Osteoblast (primary cell): ENCODE measurements around the gene BHLHE40. TPM values are rescaled to one million over a fixed set of nuclear protein-coding genes. Genes with fewer than 3 reads are reported as not detected.
"Not testable (repeated sequence)": the region's sequence is repeated elsewhere in the genome, so short reads cannot be mapped to it uniquely, and the experiment has no call there.

Experiments
- DNase-seq: peaks from one replicate; pipeline ENCODE4 v3.0.0; 2011; ENCODE audit warnings: low spot score, mixed read lengths; ENCODE audit not compliant: insufficient read length; ENCODE audit errors: missing footprints
- H2AFZ ChIP-seq: 2 replicates; pipeline ENCODE4 v1.6.0; 2011; ENCODE audit warnings: mild to moderate bottlenecking, low read length
- H3K27ac ChIP-seq: 2 replicates; pipeline ENCODE4 v1.5.1; 2011; ENCODE audit warnings: mild to moderate bottlenecking, low read depth, low read length, moderate library complexity
- H3K27me3 ChIP-seq: 2 replicates; pipeline ENCODE4 v1.6.0; 2012; ENCODE audit warnings: mild to moderate bottlenecking, control low read depth, inconsistent platforms, low read length, moderate library complexity; ENCODE audit not compliant: insufficient read depth
- H3K36me3 ChIP-seq: 2 replicates; pipeline ENCODE4 v1.5.1; 2011; ENCODE audit warnings: mild to moderate bottlenecking, low read length, control low read depth, moderate library complexity; ENCODE audit not compliant: insufficient read depth
- H3K4me1 ChIP-seq: 2 replicates; pipeline ENCODE4 v1.5.1; 2011; ENCODE audit warnings: mild to moderate bottlenecking, low read length, control low read depth, moderate library complexity; ENCODE audit not compliant: insufficient read depth
- H3K4me2 ChIP-seq: 2 replicates; pipeline ENCODE4 v1.6.0; 2011; ENCODE audit warnings: mild to moderate bottlenecking, low read length; ENCODE audit not compliant: insufficient read depth
- H3K4me3 ChIP-seq: fragments of 200-600 bp; sonication (generic); 3 replicates; pipeline ENCODE4 v1.5.1; 2012; ENCODE audit warnings: mild to moderate bottlenecking, low read length, inconsistent platforms; ENCODE audit not compliant: insufficient read depth
- H3K79me2 ChIP-seq: 2 replicates; pipeline ENCODE4 v1.6.0; 2012; ENCODE audit warnings: mild to moderate bottlenecking, low read length, control low read depth, inconsistent platforms; ENCODE audit not compliant: insufficient read depth
- H3K9me3 ChIP-seq: 2 replicates; pipeline ENCODE4 v1.5.1; 2011; ENCODE audit warnings: low read depth, low read length, control low read depth
- H4K20me1 ChIP-seq: 2 replicates; pipeline ENCODE4 v1.6.0; 2012; ENCODE audit warnings: mild to moderate bottlenecking, low read length, control low read depth; ENCODE audit not compliant: insufficient read depth
- CTCF ChIP-seq: IDR thresholded peaks from 2 replicates; pipeline ENCODE4 v1.5.1; 2011; ENCODE audit warnings: mild to moderate bottlenecking, low read depth, low read length, moderate library complexity; ENCODE audit errors: extremely low read depth
- total RNA-seq: library from RNA; depleted of rRNA; stranded (reverse); fragments of >200 nt; gene quantifications from 2 replicates; pipeline ENCODE4 v1.2.3, GENCODE V29; 2012

Gene BHLHE40
- total RNA-seq, 1 donor = 70.2 TPM

DNA sequence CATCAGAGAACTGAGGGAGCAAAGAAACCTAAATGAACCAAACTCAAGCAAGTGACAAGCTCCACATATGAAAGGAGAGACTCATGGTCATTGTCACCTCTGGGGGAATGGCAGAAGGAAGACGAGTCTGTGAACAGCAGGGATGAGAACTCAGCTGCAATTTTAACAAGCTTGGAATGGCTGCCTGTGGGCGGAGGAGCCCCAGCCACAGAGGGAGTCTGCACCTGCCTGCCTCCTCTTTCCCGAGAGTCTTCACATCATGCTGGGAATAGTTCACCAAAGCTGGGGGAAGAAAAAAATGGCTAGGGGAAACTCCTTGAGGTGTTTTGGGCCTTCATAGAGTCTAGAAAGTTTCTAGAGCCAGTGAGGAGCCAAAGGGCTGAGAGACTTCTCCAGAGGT, 21.3 kb upstream of the BHLHE40 start:
- Histone ChIP-seq H3K27ac (no peak overlapping the region), H3K27me3 (no peaks in the 10 kb centered on the region)
- no peak for DNase-seq

DNA sequence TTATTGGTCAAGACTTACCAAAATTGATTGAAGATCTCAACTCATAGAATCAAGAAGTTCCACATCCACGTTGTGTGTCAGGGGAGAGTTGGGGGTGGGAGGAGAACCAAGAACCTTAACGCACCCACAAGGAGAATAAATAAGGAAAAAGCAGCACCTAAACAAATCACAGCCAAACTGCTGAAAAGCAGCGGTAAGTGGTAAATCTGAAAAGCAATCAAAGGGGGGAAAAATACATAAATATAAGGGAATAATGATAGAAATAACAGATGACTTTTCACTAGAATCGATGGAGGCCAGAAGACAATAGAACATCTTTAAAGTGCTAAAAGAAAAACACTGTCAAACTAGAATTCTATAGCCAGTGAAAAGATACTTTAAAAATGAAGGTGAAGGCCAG, 20.1 kb upstream of the BHLHE40 start:
- H3K27ac ChIP-seq = no peak overlapping the region
- no peaks in the 10 kb centered on the region for H3K36me3 ChIP-seq

More for the DNA sequence above, 21.3 kb upstream of the BHLHE40 start:
- Histone ChIP-seq H3K4me3 (no peak overlapping the region), H3K79me2 (no peaks in the 10 kb centered on the region), H4K20me1 (no peaks in the 10 kb centered on the region), H3K36me3 (no peaks in the 10 kb centered on the region), H3K9me3 (no peaks in the 10 kb centered on the region), H3K4me1 (peaks cover 5% of the 10 kb centered on the region), H3K4me2 (no peak overlapping the region), H2AFZ (no peak overlapping the region)
- TF ChIP-seq CTCF = no peak

GRCh38 chr3:4961865-4962264, 17.4 kb upstream of the BHLHE40 start:
- H4K20me1 ChIP-seq, H3K4me2 ChIP-seq, H3K36me3 ChIP-seq, DNase-seq, H3K27me3 ChIP-seq, H3K4me1 ChIP-seq, H3K27ac ChIP-seq, H2AFZ ChIP-seq, H3K4me3 ChIP-seq, H3K79me2 ChIP-seq, H3K9me3 ChIP-seq: not testable (repeated sequence)

More for the DNA sequence above, 20.1 kb upstream of the BHLHE40 start:
- TF ChIP-seq CTCF = no peak
- DNase-seq = no peak
- Histone ChIP-seq H3K4me1 (no peaks in the 10 kb centered on the region), H2AFZ (no peak overlapping the region), H3K9me3 (no peaks in the 10 kb centered on the region), H3K4me3 (no peak overlapping the region), H3K4me2 (no peak overlapping the region), H3K79me2 (no peaks in the 10 kb centered on the region), H4K20me1 (no peaks in the 10 kb centered on the region), H3K27me3 (no peaks in the 10 kb centered on the region)

DNA sequence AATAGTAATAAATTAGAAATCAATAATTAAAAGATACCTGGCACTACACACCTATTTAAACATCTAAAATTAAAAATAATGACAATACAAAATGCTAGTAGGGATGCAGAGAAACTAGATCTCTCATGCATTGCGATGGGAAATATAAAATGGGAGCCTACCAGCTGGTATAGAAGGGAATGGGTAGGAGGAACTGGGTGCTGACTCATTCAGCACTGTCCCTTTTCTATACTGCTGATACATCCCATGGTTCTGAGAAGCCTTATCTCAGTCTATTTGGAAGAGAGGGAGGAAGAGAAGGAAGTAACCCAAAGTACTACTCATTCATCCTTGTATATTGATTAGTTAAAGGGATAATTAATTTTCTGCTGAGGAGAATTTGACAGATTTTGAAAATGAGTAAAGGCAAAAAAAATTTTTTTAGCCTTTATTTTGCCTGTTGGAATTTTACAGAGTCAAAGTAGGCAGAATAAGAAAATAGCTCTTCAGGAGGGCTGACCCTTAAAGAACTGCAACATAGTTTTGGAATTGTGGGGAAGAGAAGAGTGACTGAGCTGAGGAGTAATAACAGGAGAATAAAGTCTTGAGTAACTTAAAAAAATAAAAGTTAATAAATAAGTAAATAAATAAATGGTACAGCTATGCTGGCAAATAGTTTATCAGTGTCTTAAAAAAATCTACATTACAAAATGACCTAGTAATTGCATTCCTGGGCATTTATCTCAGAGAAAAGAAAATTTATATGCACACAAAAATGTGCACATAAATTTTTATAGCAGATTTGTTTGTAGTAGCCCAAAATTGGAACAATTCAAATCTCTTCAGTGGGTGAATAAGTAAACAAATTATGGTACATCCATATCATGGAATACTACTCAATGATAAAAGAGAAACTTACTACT, 15.3 kb upstream of the BHLHE40 start:
- Histone ChIP-seq H4K20me1 (no peaks in the 10 kb centered on the region), H3K4me1 (no peaks in the 10 kb centered on the region), H3K27ac (no peak overlapping the region), H3K79me2 (no peaks in the 10 kb centered on the region), H3K4me2 (no peak overlapping the region), H2AFZ (no peak overlapping the region), H3K27me3 (no peaks in the 10 kb centered on the region), H3K9me3 (no peaks in the 10 kb centered on the region), H3K36me3 (no peaks in the 10 kb centered on the region), H3K4me3 (no peak overlapping the region)
- no peak for DNase-seq
- no peak for TF ChIP-seq CTCF

DNA sequence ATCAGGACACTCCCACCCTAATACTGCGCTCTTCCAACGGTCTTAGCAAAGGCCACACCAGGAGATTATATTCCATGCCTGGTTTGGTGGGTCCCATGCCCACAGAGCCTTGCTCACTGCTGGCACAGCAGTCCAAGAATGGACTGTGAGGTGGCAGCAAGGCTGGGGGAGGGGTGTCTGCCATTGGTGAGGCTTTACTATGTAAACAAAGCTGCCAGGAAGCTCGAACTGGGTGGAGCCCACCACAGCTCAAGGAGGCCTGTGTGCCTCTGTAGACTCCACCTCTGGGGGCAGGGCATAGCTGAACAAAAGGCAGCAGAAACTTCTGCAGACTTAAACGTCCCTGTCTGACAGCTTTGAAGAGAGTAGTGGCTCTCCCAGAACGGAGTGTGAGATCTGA, 13.2 kb upstream of the BHLHE40 start:
- not testable (repeated sequence) for H2AFZ ChIP-seq, H3K27me3 ChIP-seq, H3K4me3 ChIP-seq, H3K4me2 ChIP-seq, H3K4me1 ChIP-seq, DNase-seq, H4K20me1 ChIP-seq, H3K27ac ChIP-seq, H3K9me3 ChIP-seq, H3K79me2 ChIP-seq, H3K36me3 ChIP-seq

DNA sequence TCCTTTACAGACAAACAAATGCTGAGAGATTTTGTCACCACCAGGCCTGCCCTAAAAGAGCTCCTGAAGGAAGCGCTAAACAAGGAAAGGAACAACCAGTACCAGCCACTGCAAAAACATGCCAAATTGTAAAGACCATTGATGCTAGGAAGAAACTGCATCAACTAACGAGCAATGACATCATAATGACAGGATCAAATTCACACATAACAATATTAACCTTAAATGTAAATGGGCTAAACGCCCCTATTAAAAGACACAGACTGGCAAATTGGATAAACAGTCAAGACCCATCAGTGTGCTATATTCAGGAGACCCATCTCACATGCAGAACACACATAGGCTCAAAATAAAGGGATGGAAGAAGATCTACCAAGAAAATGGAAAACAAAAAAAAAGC, 11.6 kb upstream of the BHLHE40 start:
- not testable (repeated sequence) for H3K27me3 ChIP-seq, H4K20me1 ChIP-seq, DNase-seq, H3K9me3 ChIP-seq, H3K27ac ChIP-seq, H3K36me3 ChIP-seq, H3K79me2 ChIP-seq, H3K4me2 ChIP-seq, H3K4me3 ChIP-seq, H3K4me1 ChIP-seq, H2AFZ ChIP-seq

GRCh38 chr3:4971437-4971836, 7.8 kb upstream of the BHLHE40 start:
- DNase-seq = not testable (repeated sequence)

More at GRCh38 chr3:4971437-4971836, 7.8 kb upstream of the BHLHE40 start:
- H3K9me3 ChIP-seq, H3K27ac ChIP-seq, H3K27me3 ChIP-seq, H3K36me3 ChIP-seq, H3K79me2 ChIP-seq, H3K4me3 ChIP-seq, H2AFZ ChIP-seq, H4K20me1 ChIP-seq, H3K4me1 ChIP-seq, H3K4me2 ChIP-seq: not testable (repeated sequence)
